ENCODE measurements around the gene GOT1.

Gene GOT1

DNA sequence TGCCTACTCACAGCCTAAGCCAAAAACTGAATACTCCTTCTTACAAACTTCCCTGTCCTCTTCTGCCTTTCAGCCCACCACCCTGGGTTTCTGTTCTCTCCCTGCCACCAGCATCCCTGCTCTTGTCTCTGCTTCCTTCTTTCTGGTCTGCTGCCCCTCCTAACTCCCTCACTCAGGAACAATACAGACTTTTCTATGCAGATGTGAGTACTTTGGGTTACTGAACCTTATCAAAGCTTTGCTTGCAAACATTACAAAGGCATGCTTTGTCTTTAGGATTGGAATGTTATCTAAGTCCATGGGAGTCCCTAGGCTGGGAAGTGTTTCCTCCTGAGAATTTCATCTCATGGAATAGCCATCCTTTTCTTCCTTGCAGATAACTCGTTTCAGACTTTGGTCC, 72.3 kb downstream of the GOT1 start:
- no peak for DNase-seq (ENCODE audit: low spot score)

DNA sequence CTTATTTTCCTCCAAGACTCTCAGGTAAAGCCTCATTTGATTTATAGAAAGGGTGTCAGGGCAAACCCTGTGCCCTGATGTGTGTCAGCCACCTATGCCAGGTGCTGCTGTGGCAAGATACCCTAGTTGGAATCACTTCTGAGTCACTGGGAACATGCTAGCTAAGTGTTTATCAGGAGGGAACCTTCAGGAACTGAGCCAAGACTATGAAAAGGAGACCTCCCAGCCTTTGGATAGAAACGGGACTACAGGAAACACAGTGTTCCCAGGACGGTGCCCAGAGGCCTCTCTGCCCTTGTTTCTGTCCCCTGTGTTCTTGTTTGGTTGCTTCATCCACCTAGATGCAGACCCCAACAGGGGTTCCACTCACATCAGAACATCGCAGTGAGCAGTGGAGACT, 72.7 kb downstream of the GOT1 start:
- DNase-seq (ENCODE audit: low spot score), result no peak

DNA sequence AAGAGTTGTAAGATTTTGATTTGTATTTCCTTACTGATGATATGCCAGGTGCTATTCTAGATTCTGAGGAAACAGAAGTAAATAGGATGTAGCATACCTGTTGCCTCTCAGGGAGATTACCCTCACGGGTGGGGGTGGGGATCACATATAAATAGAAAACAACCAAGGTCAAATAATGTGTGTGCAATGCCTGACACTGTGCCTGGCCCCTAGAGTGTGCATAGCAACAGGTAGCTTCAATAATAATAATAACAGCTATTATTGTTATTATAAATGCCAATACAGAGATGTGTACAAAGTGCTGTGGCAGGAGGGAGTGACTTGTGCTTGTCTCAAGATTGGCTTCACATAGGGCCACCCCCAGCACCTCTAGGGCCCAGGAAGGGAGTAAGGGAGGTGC, 77.2 kb downstream of the GOT1 start:
- no peak for DNase-seq (ENCODE audit: low spot score)

DNA sequence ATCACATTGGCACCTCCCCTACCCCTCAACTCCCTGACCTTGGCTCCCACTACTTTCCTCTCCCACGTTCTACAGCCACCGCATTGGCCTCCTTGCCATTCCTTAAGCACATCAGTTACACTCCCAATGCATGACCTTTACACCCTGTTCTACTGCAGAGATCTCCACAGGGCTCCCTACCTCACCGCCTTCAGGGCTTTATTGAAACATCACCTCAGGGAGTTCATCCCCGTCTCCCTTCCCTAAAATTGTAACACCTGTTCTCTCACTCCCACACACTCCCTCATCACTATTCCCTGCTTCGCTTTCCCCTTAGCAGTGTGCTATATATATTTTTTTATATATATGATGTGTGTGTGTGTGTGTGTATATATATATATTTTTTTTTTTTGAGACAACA, 82.8 kb downstream of the GOT1 start:
- no peak for DNase-seq (ENCODE audit: low spot score)

Data from pons (tissue), 1 donor.